ENCODE results near the gene ELK4. TPM values are rescaled to one million over a fixed set of nuclear protein-coding genes. Genes with fewer than 3 reads are reported as not detected.

The ELK4 gene
- total RNA-seq, 6 experiments from 2014 or later, result 15.1 to 39.2 (median 26.9) TPM

GRCh38 chr1:205595435-205595834, 36.4 kb downstream of the ELK4 start:
- DNase-seq (no peak), ATAC-seq (no peak)
- Histone ChIP-seq H3K4me3 (no peak overlapping the region), H3K27ac (no peak overlapping the region), H3K36me3 (no peaks in the 10 kb centered on the region), H3K4me1 (peaks cover 0 to 9% (median 0%) of the 10 kb centered on the region in 4 donors), H3K27me3 (no peaks in the 10 kb centered on the region), H3K9me3 (no peaks in the 10 kb centered on the region)
- 37% methylated on average over 2 of the region's 2 CpGs for WGBS (ENCODE audit: insufficient coverage, low coverage, low lambda C conversion rate, missing lambda C conversion rate)
- intact Hi-C loops (cut with DNase I), result no loop called here
- no peak for TF ChIP-seq POLR2A (IDR thresholded peaks at IDR 0.05)

GRCh38 chr1:205594846-205595245, 37.0 kb downstream of the ELK4 start:
- Histone ChIP-seq H3K9me3 (no peaks in the 10 kb centered on the region), H3K27me3 (no peaks in the 10 kb centered on the region), H3K36me3 (no peaks in the 10 kb centered on the region), H3K4me1 (peaks cover 0 to 3% (median 0%) of the 10 kb centered on the region in 4 donors), H3K4me3 (no peak overlapping the region), H3K27ac (no peak overlapping the region)
- TF ChIP-seq POLR2A (IDR thresholded peaks at IDR 0.05) (no peak), CTCF (IDR thresholded peaks at IDR 0.05) (no peak)
- DNase-seq, result no peak
- WGBS (ENCODE audit: insufficient coverage, low coverage, low lambda C conversion rate, missing lambda C conversion rate), result 33% methylated on average over 1 of the region's 1 CpG
- ATAC-seq, result no peak
- intact Hi-C loops (cut with DNase I), result loop anchor here in 1 of 2 donors (5.0 kb wide), 2 partner anchors 47 to 62 kb away; no protein-coding TSS in a partner anchor

- H3K27ac ChIP-seq, result no peak overlapping the region
- intact Hi-C loops (cut with DNase I), result loop anchor here in 1 of 2 donors (5.0 kb wide), 2 partner anchors 48 to 63 kb away; no protein-coding TSS in a partner anchor
Measured at GRCh38 chr1:205593967-205594366, 37.8 kb downstream of the ELK4 start.

DNA sequence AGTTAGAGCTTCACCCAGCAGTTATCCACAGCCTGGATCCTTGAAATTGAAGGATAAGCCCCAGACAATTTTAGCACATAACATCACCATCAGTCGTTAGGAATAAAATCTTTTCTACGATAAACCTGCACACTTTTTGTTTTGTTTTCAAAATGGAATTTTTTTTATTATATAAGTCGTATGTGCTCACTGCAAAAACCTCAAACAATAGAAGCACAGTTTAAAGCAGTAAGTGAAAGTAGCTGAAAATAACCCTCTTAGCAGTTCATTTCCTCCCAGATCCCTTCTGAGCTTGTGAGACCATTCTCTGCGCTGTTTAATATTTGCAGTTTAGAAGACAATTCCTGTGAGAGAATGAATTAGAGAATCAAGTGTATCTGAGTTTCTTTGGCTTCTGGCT, 38.3 kb downstream of the ELK4 start:
- Histone ChIP-seq H3K9me3 (no peaks in the 10 kb centered on the region), H3K36me3 (no peaks in the 10 kb centered on the region), H3K4me1 (no peaks in the 10 kb centered on the region), H3K4me3 (no peak overlapping the region), H3K27ac (no peak overlapping the region), H3K27me3 (no peaks in the 10 kb centered on the region)
- ATAC-seq (no peak), DNase-seq (no peak)
- TF ChIP-seq CTCF (IDR thresholded peaks at IDR 0.05) (no peak), POLR2A (IDR thresholded peaks at IDR 0.05) (no peak)
- intact Hi-C loops (cut with DNase I), result loop anchor here in 1 of 2 donors (5.0 kb wide), 2 partner anchors 49 to 64 kb away; no protein-coding TSS in a partner anchor
- WGBS (ENCODE audit: insufficient coverage, low coverage, low lambda C conversion rate, missing lambda C conversion rate), result 51% methylated on average over 4 of the region's 4 CpGs

More at GRCh38 chr1:205593967-205594366, 37.8 kb downstream of the ELK4 start:
- no peak for ATAC-seq
- 52% methylated on average over 5 of the region's 6 CpGs for WGBS (ENCODE audit: insufficient coverage, low coverage, low lambda C conversion rate, missing lambda C conversion rate)
- DNase-seq, result no peak
- no peak overlapping the region for H3K4me3 ChIP-seq
- H3K4me1 ChIP-seq, result no peaks in the 10 kb centered on the region
- TF ChIP-seq POLR2A (IDR thresholded peaks at IDR 0.05) (no peak), CTCF (IDR thresholded peaks at IDR 0.05) (no peak)
- no peaks in the 10 kb centered on the region for H3K27me3 ChIP-seq
- H3K36me3 ChIP-seq, result no peaks in the 10 kb centered on the region
- H3K9me3 ChIP-seq, result no peaks in the 10 kb centered on the region

DNA sequence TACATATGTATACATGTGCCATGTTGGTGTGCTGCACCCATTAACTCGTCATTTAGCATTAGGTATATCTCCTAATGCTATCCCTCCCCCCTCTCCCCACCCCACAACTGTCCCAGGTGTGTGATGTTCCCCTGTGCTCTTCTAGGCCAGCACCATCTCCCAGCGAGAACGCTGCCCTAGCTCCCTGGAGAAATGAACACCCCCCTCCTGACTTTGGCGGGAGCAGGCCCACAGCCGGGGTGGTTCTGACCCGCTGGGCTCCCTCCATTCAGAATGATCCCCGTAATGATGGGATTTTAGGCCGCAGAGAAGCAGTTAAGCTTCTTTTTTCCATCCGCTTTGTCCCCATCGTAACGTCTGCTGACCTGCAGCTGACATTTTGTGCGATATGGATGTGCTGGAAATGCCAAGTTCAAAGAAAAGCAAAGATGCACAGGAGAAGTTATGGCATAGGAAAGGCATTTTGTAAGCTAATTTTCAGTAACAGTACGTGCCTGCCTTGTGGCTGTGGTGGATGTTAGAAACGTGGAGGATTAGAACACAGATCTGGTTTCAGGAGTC, 39.3 kb downstream of the ELK4 start:
- intact Hi-C loops (cut with DNase I), result loop anchor here in 1 of 2 donors (5.0 kb wide), 2 partner anchors 50 to 65 kb away; no protein-coding TSS in a partner anchor
- WGBS (ENCODE audit: insufficient coverage, low coverage, low lambda C conversion rate, missing lambda C conversion rate), result 73% methylated on average over 13 of the region's 14 CpGs
- ATAC-seq (no peak), DNase-seq (no peak)
- TF ChIP-seq POLR2A (IDR thresholded peaks at IDR 0.05) (no peak), CTCF (IDR thresholded peaks at IDR 0.05) (no peak)
- Histone ChIP-seq H3K27me3 (no peaks in the 10 kb centered on the region), H3K4me1 (no peaks in the 10 kb centered on the region), H3K36me3 (no peaks in the 10 kb centered on the region), H3K9me3 (no peaks in the 10 kb centered on the region), H3K27ac (no peak overlapping the region), H3K4me3 (peak overlapping the region in 2 of 3 donors; percentile 28 to 56)
